ENCODE data around the gene IMMP2L.

- TF ChIP-seq CTCF (IDR thresholded peaks at IDR 0.05) (no peak), POLR2A (IDR thresholded peaks at IDR 0.05) (no peak)
These were observed 479.9 kb downstream of the IMMP2L start for GRCh38 chr7:111082351-111082750.

Measured in thyroid gland (tissue), 4 donors.